H1 (cell line): ENCODE measurements around the gene SMIM44. TPM values are rescaled to one million over a fixed set of nuclear protein-coding genes. Genes with fewer than 3 reads are reported as not detected.

Source experiments
- CEBPB ChIP-seq: IDR thresholded peaks from 2 replicates; pipeline ENCODE4 v1.6.1; 2012; ENCODE audit warnings: low read depth, low read length
- FOSL1 ChIP-seq: IDR thresholded peaks from 2 replicates; pipeline ENCODE4 v1.6.1; 2011; ENCODE audit warnings: mild to moderate bottlenecking, low read depth, low read length, moderate library complexity; ENCODE audit not compliant: insufficient read depth
- POU5F1 ChIP-seq: IDR thresholded peaks from 2 replicates; pipeline ENCODE4 v1.6.1; 2011; ENCODE audit warnings: low read depth, mild to moderate bottlenecking, low read length, moderate library complexity
- RFX5 ChIP-seq: IDR thresholded peaks from 2 replicates; pipeline ENCODE4 v1.6.1; 2011; ENCODE audit warnings: low read depth, low read length, improper control_type of control experiment, borderline replicate concordance
- SP2 ChIP-seq: IDR thresholded peaks from 2 replicates; pipeline ENCODE4 v1.6.1; 2012; ENCODE audit warnings: mild to moderate bottlenecking, low read length, inconsistent platforms
- polyA plus RNA-seq, 7 experiments: library from polyadenylated mRNA; depleted of rRNA in 3 of 7; stranded (reverse) in 5 of 7; unstranded in 2 of 7; fragments of >200 nt in 5 of 7; fragments of 200-250 nt in 2 of 7; gene quantifications; 1 replicate in 5 of 7; 2 replicates in 1 of 7; 4 replicates in 1 of 7; pipeline versions ENCODE4 v1.2.1 to v1.2.3, GENCODE V29; 2011 to 2013; ENCODE audit warnings: missing spikeins in 2 of 7, mixed read lengths in 2 of 7
- total RNA-seq: library from RNA; stranded (reverse); fragmentation: NEBNext Ultra II Directional; extraction: Animal tissue kit (Norgen Biotek cat#: 25700); gene quantifications from 2 replicates; pipeline ENCODE4 v1.2.1, GENCODE V29; 2021
- TF ChIP-seq, protein P1 (sequence below): IDR thresholded peaks from 2 replicates; pipeline ENCODE4 v1.6.1; 2012; ENCODE audit warnings: inconsistent platforms
- TF ChIP-seq, protein P2 (sequence below): IDR thresholded peaks from 2 replicates; pipeline ENCODE4 v1.6.1; 2011; ENCODE audit warnings: low read depth, mild to moderate bottlenecking, low read length; ENCODE audit not compliant: insufficient read depth

SMIM44 gene
- total and polyA plus RNA-seq, 2 of the 8 experiments (the other 6 are each of a cell fraction or from before 2014, with no cell fraction given) = not detected

DNA sequence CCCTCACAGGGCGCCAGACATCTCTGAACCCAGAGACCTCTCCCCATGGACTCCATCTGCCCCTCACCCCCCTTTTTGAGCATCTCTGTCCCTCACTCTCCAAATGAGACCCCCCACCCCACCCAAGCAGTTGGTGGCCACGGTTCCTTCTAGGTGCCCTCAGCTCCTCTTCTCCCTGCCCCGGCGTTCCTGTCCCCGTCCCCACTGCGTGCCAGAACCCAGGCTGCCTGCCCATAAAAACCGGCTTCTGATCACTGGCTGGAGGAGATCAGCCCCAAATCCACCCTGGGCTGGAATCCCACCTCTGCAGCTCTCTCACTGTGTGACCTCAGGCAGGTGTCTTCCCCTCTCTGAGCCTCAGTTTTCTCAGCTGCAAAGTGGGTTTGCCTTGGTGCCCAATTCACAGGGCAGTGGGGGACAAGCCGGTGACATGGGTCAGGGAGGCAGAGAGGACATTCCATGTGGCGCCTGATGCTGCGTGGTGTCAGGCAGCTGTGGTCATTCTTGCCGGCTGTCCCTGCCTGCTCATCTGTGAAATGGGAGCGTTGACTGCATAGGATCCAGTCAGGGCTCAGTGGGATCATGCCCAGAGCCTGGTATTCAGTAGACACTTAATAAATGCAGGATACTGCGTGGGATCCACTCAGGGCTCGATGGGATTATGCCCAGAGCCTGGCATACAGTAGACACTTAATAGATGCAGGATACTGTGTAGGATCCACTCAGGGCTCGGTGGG, 28.4 kb downstream of the SMIM44 start (continued):
- TF ChIP-seq RFX5 = no peak
- TF ChIP-seq, protein P1, sequence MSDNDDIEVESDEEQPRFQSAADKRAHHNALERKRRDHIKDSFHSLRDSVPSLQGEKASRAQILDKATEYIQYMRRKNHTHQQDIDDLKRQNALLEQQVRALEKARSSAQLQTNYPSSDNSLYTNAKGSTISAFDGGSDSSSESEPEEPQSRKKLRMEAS = no peak
- no peak for TF ChIP-seq CEBPB
- no peak for TF ChIP-seq POU5F1
- no peak for TF ChIP-seq FOSL1
- TF ChIP-seq, protein P2, sequence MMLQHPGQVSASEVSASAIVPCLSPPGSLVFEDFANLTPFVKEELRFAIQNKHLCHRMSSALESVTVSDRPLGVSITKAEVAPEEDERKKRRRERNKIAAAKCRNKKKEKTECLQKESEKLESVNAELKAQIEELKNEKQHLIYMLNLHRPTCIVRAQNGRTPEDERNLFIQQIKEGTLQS = no peak
- no peak for TF ChIP-seq SP2
